Measurements from ENCODE around the gene TSPAN9.

Gene TSPAN9

DNA sequence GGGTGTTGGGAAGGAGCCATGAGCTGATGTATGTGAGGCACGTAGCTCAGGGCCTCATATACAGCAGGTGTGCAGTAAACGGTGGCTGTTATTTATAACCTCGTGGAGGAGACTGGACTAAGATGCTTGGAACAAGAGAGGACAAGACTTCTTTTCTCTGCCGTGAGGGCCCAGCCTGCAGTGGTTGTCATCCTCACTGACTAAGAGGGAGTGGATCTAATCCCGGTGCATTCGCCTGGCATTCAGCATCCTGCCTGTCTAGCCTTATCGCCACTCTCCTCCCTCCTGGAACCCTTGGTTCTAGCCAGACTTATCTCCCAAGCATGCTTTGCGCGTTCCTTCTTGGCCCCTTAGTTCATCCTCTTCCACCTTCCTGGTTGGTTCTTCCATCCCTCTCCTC lies 3.9 kb downstream of the TSPAN9 start:
- no peak for DNase-seq

DNA sequence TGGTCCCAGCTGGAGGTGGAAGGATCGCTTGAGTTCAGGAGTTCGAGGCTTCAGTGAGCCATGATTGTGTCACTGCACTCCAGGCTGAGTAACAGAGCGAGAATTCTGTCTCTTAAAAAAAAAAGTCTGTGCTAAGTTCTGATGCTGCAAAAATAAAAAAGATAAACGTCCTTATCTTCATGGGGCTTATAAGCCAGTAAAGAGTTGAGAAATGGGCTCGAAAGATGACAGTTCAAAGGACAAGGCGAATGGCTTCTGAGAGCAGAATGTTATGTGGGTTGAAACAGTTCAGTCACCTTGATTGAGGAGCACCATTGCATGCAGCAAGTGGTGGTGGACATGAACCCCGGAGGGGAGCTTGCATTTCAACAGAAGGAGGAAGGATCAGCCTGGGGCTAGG lies 4.7 kb downstream of the TSPAN9 start:
- no peak for DNase-seq

DNA sequence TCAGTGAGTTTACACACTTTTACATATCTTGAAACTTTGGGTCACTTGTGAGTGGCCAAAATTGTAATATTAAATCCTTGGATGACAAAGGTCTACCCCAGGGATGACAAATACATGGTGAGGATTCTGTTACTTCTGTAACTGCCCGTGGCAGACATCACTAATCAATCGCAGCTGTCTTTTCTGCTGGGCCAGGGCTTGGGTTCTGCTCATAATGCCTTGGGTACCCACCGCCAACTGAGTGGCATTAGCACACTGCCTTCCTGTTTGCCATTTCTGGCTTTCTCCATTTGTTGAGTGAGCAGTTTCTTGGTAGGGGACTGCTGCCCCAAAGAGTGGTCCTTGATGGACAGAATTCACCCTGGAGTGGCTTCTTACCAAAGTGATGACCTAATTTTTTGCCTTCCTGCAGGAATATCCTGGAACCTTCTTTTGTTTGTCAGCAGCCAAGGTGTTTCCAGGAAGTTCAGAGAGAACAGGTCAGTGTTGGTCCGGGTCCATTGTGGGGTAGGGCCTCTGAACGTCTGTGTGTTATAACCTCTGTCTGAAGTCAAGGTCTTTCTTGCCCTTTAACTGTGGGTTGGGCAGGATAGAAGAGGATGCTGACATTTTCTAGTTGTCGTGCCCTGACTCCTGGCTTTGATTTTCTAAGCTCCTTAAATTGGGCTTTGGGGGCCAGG lies 6.2 kb downstream of the TSPAN9 start:
- DNase-seq: no peak

DNA sequence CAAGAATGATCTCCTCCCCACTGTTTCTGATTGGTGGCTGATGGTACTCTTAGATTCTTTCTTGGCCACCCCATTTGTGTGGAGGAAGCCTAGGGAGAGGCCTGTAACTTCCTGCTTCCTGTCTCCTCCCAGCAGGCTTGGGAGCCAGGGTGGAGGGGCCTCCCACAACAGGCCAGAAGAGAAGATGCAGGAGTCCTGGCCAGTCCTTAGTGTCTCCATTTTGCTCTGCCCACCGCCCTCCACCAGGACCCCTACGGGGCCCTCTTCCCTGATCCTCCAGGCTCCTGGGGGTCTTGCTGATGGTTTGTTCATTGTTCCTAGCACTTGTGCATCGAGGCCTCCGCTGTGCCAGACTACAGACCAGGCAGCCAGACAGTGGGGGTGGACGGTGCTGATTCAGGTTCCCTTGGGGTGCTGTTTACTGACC lies 6.8 kb downstream of the TSPAN9 start:
- no peak for DNase-seq

GRCh38 chr12:3084742-3085141 lies 7.6 kb downstream of the TSPAN9 start:
- no peak for DNase-seq

- no peak for DNase-seq
These were observed 8.4 kb downstream of the TSPAN9 start for GRCh38 chr12:3085341-3086139.

DNA sequence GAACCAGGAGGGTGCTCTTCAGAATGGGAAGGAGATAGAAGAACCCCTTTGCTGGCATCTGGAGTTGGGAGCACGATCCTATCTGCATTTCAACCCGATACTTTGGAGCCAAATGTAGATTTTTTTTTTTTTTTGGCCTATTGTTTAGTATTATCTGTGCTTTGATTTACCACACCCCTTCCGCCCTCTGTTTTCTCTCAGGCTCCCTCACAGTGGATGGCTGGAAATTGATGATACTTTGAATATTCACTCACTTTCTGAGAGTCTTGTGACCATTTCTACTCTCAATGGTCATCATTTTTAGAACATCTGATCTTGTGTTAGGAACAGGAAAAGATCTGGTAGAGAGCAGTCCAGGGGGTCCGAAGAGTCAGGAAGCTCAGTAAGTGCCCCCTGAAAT lies 9.0 kb downstream of the TSPAN9 start:
- DNase-seq: no peak

DNA sequence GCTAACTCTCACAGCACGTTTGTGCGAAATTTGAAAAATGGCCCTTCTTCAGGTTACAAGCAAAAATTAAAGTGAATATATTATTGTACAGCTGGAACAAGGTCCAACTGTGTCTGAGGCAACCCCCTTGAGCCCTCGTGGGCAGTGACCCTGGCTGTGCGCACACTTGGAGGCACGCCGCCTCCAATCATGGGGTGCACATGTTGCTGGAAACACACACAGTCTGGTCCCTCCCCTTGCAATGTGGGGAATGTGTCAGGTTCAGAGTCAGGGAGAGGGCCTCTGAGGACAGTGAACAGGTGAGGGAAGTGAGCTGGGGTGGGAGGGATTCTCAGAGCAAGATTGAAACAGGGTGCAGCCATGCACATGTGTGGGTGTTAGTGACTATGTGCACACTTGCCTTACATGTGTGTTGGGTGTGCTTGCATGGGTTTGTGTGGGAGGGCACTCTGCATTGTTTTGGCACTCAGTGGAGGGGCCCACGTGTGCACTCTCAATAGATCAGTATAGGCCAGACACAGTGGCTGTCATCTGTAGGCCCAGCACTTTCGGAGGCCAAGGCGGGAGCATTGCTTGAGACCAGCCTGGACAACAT lies 9.6 kb downstream of the TSPAN9 start:
- DNase-seq: no peak

GRCh38 chr12:3087758-3088650 lies 10.8 kb downstream of the TSPAN9 start:
- DNase-seq: no peak

GRCh38 chr12:3089588-3089987 lies 12.4 kb downstream of the TSPAN9 start:
- DNase-seq: no peak

- DNase-seq: no peak
These were observed 13.3 kb downstream of the TSPAN9 start for GRCh38 chr12:3090240-3091037.

DNA sequence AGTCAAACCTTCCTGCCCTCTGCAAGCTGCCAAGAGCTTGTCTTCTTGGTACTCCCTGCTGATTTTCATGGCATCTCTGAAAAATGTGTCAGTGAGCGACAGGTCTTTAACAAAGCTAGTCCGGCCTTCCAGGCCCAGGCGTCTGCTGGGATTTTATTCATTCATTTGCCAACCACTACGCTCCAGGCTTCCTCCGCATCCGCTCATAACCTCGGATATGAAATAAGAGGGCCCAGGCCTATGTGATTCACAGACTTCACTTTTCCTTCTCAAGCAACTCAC lies 13.8 kb downstream of the TSPAN9 start:
- no peak for DNase-seq

GRCh38 chr12:3091382-3092241 lies 14.4 kb downstream of the TSPAN9 start:
- DNase-seq: no peak

- no peak for DNase-seq
These were observed 15.6 kb downstream of the TSPAN9 start for GRCh38 chr12:3092764-3093163.

DNA sequence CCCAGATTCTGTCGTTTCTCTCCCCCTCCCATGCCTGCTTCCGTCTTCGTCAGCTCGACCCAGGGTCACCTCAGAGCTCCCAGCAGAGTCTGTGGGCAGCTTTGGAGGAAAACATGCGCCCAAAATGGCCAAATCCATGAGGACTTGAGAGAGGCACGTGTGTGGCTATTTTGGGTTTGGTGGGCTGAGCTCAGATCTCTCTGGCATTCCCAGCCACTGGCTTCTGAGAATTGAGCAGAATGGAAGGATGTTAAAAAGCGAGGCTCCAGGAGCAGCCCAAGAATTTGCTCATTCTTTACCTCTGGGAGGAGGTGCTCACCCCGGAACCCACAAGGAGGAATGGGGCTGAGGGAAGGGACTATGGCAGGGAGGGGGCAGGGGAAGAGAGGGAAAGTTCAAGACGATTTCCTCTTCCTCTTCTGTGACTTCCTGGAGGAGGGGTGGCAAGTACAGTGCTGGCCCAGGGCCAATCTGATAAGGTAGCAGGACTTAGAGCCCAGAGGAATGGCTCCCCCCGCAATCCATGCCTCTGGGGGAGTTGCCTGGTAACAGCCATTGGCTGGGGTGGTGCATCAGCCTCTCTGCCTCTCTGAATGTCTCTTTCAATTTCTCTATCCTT lies 20.1 kb downstream of the TSPAN9 start:
- no peak for DNase-seq

- no peak for DNase-seq
These were observed 20.7 kb downstream of the TSPAN9 start for GRCh38 chr12:3097836-3098235.

- no peak for DNase-seq
These were observed 21.3 kb downstream of the TSPAN9 start for GRCh38 chr12:3098436-3098835.

GRCh38 chr12:3099146-3099545 lies 22.0 kb downstream of the TSPAN9 start:
- no peak for DNase-seq

GRCh38 chr12:3101309-3102024 lies 24.3 kb downstream of the TSPAN9 start:
- DNase-seq: no peak

- DNase-seq: no peak
These were observed 25.7 kb downstream of the TSPAN9 start for GRCh38 chr12:3102771-3103410.
